ENCODE results near the gene CNOT8.
A peak's percentile ranks its signal among the peaks of the same experiment; 100 is the strongest.
"Not testable (repeated sequence)": the region's sequence is repeated elsewhere in the genome, so short reads cannot be mapped to it uniquely, and the experiment has no call there.

The CNOT8 gene

DNA sequence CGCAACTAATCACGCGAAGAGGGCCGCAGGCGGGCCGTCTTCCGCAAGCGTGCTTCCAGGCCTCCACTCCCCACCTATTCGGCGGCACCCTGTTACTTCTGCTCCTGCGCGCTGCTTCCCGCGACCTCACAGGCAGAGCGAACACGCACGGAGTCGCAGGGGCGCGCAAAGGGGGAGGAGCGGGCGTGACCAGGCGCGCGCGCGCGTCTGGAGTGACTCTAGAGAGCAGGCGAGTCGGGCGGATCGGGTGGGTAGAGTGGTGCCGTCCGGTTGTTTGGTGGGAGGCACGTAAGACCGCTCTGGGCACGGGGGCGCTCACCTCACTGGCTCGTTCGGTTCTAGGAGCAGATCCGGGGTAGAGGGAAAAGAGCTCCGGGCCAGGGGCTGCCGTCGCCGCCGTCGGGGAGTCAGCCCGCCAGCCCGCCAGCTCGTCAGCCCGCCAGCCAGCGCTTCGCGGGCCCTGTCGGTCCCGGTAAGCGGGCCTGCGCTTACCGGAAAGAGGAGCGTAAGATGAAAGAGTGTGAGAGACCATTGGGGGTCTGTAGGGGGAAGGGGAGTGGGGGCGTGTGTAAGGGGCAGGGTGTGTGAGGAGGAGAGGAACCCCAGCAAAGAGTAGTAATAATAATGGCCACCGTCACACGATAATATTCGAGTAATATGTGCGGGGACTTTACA is at the start of gene CNOT8:
CNOT8 (plus strand) TSS at position 331 of the 675 bp plus-strand sequence. CDS start 4,652 bp downstream, outside the sequence.
- DNase-seq: peak; percentile 93 to 98 (median 97)

DNA sequence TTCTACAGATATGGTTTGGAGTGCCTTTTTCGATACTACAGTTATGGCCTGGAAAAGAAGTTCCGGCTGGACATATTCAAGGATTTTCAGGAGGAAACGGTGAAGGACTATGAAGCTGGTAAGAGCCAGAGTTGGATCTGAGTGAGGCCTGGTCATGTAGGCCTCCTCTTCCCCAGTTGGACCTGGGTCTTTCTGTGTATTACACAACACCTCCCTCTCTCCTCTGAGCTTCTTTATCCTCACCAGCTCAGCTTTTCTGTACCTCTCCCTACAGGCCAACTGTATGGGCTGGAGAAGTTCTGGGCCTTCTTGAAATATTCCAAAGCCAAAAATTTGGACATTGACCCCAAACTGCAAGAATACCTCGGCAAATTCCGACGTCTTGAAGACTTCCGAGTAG is 47.2 kb upstream of the CNOT8 start:
- DNase-seq: no peak

- peak; percentile 9 to 65 (median 16) for DNase-seq
Measured at GRCh38 chr5:154811653-154812465, 46.6 kb upstream of the CNOT8 start.

DNA sequence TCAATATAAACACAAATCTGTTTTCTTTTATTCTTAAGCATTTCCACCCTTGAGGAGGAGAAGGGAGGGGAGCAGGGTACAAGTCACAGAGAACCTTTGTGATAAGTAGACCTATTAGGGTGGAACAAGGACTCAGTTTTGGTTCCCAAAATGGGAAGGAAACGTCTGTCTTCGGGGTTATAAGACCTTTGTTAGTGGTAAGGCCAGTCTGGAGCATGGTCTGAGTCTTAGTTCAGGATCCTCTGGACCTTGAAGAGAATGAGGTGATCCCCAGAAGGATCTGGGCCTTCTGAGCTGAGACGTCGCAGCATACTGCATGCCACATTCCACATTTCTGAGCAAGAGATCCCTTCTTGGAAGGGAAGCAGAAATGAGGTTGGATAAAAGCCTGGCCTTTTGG is 45.3 kb upstream of the CNOT8 start:
- no peak for DNase-seq

DNA sequence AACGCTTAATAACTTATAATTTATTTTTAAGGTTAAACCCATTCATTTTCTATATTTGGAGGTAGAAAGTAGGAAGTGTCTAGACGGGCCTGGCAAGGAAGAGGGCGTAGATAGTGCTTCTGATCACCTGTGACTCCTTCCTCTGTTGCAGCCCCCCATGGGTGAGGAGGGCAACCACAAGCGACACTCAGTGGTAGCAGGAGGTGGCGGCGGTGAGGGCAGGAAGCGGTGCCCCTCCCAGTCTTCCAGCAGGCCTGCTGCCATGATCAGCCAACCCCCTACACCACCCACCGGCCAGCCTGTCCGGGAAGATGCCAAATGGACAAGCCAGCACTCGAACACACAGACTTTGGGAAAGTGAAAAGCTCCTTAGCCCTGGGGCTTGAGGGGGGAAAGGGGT is 44.7 kb upstream of the CNOT8 start:
- DNase-seq: no peak

DNA sequence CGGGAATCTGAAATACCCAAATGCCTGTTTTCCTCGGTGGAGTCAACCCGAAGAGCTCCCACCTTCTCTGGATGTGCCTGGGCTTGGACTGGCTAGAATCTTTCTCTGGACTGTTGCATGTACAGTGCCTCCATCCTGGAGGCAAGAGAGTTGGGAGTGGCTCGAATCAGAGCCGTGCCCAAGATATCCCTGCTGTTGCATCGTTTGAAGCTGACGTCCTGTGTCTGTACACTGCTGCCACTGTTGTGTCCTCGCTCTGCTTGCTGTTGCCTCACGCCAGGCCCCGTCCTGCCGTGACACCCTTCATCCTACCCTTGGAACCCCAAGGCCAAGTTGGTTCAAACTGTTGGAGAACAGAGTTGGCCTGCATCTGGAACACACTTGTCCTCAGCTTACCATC is 43.4 kb upstream of the CNOT8 start:
- DNase-seq: no peak

DNA sequence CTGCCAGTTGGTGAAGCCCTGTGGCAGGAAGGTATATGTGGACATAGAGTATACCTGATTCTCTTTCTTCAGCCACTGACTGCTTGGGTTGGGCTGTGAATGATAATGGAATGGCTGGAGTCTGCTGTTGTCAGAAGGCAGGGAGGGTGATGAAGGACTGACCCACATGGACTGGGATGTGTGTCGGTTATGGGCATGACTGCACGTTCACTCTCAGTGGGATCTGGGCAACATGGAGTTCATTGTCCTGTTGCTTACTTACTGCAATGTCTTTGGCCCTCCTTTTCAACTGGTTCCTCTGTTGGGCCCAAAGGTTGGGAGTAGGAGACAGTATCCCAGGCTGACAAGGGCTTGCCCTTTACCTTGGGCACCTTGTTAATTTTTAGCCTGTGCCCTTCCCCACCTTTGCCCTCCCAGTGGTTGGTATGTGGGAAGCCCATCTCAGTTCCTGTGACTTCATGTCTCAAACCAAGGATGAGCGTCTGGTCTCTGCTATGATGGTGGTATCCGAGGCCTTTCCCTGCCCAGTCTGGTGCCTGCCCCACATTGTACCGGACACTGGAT is 42.7 kb upstream of the CNOT8 start:
- DNase-seq: no peak

DNA sequence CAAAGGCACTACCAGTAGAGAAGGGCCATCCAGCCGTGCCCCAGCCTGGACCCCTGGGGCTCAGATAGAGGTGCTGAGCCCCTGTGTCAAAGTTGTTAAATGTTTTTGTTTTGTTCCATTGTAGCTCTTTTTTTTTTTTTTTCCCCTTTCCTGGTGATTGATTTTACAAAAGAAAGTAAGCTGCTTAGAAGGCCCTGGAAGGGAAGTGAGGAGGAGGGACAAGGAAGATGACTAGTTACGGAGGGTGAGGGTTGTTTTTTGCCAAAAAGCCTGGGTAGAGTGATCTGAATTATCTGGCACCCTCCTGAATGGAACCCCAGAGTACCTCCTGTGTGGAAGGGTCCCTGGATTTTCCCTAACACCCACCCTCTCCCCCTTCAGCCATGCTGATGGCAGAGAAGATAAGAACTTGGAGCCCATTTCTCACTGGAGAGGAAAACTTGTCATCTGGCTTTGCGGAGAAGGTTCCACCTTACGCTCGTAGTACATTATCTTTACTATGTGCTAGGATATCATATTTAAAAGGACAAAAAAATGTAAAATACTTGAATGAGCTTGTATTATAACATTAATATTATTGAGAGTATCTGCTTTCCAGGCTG is 41.4 kb upstream of the CNOT8 start:
- no peak for DNase-seq

DNA sequence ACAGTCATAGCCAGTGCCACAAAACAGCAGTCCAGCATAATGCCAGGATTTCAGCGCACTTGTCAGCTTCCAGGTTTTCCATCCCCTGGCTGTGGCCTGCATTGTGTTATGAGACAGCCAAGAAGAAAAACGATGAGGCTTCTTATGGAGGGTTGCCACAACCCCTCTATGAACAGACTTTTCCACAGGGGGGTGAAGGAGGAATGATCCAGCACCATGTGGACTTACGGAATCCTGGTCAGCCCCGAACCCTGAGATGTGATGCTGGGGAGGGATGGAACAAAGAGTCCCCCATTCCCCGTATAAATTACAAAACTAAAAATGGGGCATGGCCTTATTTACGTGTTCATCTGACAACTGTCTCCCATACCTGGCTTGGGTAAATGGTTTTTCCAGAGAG is 40.6 kb upstream of the CNOT8 start:
- DNase-seq: no peak

DNA sequence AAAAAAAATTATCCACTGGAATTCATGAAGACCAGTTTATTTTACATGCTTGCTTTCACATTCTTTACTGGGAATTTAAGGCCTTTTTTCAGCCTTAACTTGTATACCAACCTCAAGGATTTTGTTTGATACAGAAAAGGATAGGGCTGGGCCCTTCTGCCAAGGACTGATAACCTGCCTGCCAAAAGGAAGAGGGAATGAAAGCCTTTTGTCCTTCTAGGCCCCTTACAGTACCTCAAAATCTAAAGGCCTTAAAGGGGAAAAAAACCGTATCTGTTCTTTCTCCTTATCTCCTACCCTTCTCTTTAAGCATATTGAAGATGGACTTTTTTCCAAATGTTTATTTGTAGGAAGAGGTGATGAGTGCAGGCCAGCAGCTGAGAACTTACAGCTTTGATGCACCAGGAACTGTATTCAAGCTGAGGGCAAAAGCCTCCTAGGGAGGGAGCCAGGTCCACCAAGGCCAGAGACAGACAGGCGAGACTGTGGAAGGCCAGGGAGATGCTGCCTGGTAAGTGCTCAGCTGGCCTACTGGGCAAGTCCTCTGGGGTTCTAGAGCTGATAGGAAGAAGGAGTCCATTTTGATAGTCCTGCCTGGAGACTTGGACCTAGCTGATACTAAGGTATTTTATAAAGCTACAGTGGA is 39.8 kb upstream of the CNOT8 start:
- no peak for DNase-seq

- no peak for DNase-seq
Measured at GRCh38 chr5:154819546-154819945, 38.9 kb upstream of the CNOT8 start.

GRCh38 chr5:154820383-154820782 is 38.0 kb upstream of the CNOT8 start:
- no peak for DNase-seq

- DNase-seq: not testable (repeated sequence)
Measured at GRCh38 chr5:154822896-154823295, 35.5 kb upstream of the CNOT8 start.

- no peak for DNase-seq
Measured at GRCh38 chr5:154823605-154824004, 34.8 kb upstream of the CNOT8 start.

DNA sequence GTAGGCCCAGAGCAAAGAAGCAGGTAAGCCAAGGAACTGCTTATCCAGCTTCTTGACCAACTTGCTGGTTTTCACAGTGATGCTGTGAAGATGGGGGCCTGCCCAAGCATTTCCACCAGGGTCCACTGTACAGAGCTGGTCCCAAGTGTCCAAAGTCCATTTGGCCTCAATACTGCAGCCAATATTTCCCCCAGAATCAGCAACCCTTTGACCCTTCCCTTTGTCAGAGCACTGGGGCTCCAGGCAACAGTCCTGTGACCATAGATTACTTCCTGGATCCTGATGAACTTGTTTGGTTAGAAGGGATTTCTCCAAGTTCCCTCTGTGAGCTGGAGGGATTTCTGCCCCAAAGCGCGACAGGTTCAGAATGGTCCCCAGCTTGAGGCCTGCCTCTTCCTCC is 34.4 kb upstream of the CNOT8 start:
- no peak for DNase-seq

DNA sequence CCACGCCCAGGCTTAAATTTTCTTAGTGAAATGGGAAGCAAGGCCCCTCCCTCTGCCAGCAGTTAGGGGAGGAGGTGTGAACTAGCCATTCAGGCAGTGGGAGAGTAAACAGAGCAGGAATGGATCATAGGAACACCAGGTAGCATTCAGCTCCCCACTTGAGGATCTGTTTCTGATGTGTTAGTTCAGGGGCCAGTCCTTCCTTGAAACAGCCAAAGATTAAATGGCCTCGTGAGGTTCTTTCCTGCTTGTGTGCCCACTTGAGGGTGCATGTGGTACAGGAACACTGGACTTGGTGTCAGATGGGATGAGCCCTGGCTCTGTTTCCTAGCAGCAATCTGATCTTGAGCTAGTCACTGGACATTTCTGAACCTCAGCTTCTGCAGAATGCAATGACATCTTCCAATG is 29.2 kb upstream of the CNOT8 start:
- peak in 1 of 3 experiments; percentile 48 for DNase-seq

GRCh38 chr5:154829589-154830218 is 28.7 kb upstream of the CNOT8 start:
- peak in 1 of 3 experiments; percentile 38 for DNase-seq

DNA sequence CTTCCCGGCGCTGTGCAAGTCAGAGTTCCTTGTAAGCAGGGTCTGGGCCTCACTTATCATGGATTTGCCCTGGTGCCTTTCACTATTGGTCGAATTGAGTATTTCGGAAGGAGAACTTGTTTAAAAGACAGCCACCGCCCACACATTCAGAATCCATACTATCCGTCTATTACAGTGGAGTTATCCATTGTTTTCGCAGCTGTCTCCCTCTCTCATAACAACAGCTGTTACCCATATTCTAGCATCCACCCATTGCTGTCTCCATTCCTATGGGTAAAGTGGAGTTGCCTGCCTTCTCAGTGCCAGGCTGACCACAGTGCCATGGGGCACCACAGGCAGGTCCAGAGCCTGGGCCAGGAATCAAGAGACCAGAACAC is 28.2 kb upstream of the CNOT8 start:
- DNase-seq: no peak

- DNase-seq: no peak
Measured at GRCh38 chr5:154830596-154830995, 27.8 kb upstream of the CNOT8 start.

DNA sequence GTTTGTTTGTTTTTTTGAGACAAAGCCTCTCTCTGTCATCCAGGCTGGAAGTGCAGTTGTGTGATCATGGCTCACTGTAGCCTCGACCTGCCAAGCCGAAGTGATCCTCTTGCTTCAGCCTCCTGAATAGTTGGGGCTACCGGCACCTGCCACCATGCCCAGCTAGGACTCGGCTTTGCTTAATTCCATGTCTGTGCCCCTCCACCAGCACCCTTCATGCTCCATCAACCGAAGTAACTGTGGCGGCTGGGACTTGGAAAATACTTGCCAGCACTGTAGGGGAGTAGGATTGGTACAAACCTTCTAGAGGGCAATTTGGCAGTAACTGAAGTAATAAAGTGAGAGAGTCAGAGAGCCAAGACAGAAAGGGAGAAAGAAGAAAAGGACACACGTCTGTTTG is 27.0 kb upstream of the CNOT8 start:
- DNase-seq: no peak

GRCh38 chr5:154832804-154833203 is 25.6 kb upstream of the CNOT8 start:
- not testable (repeated sequence) for DNase-seq

GRCh38 chr5:154834053-154834452 is 24.4 kb upstream of the CNOT8 start:
- peak in 1 of 3 experiments; percentile 3 for DNase-seq

DNA sequence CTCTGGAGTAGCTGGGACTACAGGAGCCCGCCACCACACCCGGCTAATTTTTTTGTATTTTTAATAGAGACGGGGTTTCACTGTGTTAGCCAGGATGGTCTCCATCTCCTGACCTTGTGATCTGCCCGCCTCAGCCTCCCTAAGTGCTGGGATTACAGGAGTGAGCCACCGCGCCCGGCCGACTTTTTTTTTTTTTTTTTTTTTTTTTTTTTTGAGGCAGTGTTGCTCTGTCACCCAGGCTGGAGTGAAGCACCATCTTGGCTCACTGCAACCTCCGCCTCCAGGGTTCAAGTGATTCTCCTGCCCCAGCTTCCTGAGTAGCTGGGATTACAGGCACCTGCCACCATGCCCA is 22.8 kb upstream of the CNOT8 start:
- not testable (repeated sequence) for DNase-seq

Measured in NCI-H1417 (cell line).